Tibial nerve (tissue), 4 donors: Measurements from ENCODE around the gene NPLOC4. TPM values are rescaled to one million over a fixed set of nuclear protein-coding genes. Genes with fewer than 3 reads are reported as not detected.

Experiments used
- DNase-seq, 2 donors: peaks; one replicate each; pipeline ENCODE4 v3.0.0-alpha.2; 2019; ENCODE audit warnings: low spot score in 2 of 2
- H3K27ac ChIP-seq, 4 donors: fragments of 200-600 bp; sonication (generic) in 3 of 4; one replicate each; pipeline ENCODE4 v1.5.1; 2017 to 2019; ENCODE audit warnings: mild to moderate bottlenecking in 1 of 4
- H3K27me3 ChIP-seq, 2 donors: fragments of 200-600 bp; sonication (generic) in 1 of 2; one replicate each; pipeline versions ENCODE4 v1.5.1 to v1.6.0; 2017 to 2019
- H3K36me3 ChIP-seq, 3 donors: fragments of 200-600 bp; sonication (generic); one replicate each; pipeline ENCODE4 v1.5.1; 2018 to 2019
- H3K4me1 ChIP-seq, 4 donors: fragments of 200-600 bp; sonication (generic) in 3 of 4; one replicate each; pipeline ENCODE4 v1.5.1; 2017 to 2019
- H3K4me3 ChIP-seq, 4 donors: fragments of 200-600 bp; sonication (generic) in 3 of 4; one replicate each; pipeline ENCODE4 v1.5.1; 2017 to 2019; ENCODE audit warnings: mild to moderate bottlenecking in 1 of 4, moderate library complexity in 1 of 4
- H3K9me3 ChIP-seq, 4 donors: fragments of 200-600 bp; sonication (generic) in 3 of 4; one replicate each; pipeline ENCODE4 v1.5.1; 2017 to 2019
- EP300 ChIP-seq, 2 donors: sonication (generic); formaldehyde crosslinking; IDR thresholded peaks; one replicate each; pipeline ENCODE4 v1.6.1; 2017; ENCODE audit warnings: antibody characterized with exemption in 2 of 2, mild to moderate bottlenecking in 1 of 2
- POLR2A ChIP-seq, 2 donors: fragments of 450-650 bp; IDR thresholded peaks; one replicate each; pipeline ENCODE4 v1.6.1; 2017; ENCODE audit warnings: antibody characterized with exemption in 2 of 2, mild to moderate bottlenecking in 2 of 2, moderate library complexity in 2 of 2
- whole genome bisulfite sequencing, 2 donors: methylation state at CpG; one replicate each; pipeline ENCODE4 v1.1.5; 2018; 5-methylcytosine and 5-hydroxymethylcytosine counted together
- total RNA-seq, 4 donors: library from RNA; depleted of rRNA; stranded (reverse); fragments of >200 nt; gene quantifications; one replicate each; pipeline ENCODE4 v1.1.0, GENCODE V29; 2016
- TF ChIP-seq, protein P1 (sequence below), 5 experiments: fragments of 200-600 bp in 3 of 5; fragments of 450-650 bp in 2 of 5; sonication (generic) in 3 of 5; IDR thresholded peaks; one replicate each; pipeline ENCODE4 v1.5.1; 2016 to 2019; ENCODE audit warnings: antibody characterized with exemption in 5 of 5, mild to moderate bottlenecking in 3 of 5, moderate library complexity in 2 of 5

NPLOC4 gene
- total RNA-seq, 4 donors from 2014 or later = 51.1 to 79.2 (median 62.1) TPM

DNA sequence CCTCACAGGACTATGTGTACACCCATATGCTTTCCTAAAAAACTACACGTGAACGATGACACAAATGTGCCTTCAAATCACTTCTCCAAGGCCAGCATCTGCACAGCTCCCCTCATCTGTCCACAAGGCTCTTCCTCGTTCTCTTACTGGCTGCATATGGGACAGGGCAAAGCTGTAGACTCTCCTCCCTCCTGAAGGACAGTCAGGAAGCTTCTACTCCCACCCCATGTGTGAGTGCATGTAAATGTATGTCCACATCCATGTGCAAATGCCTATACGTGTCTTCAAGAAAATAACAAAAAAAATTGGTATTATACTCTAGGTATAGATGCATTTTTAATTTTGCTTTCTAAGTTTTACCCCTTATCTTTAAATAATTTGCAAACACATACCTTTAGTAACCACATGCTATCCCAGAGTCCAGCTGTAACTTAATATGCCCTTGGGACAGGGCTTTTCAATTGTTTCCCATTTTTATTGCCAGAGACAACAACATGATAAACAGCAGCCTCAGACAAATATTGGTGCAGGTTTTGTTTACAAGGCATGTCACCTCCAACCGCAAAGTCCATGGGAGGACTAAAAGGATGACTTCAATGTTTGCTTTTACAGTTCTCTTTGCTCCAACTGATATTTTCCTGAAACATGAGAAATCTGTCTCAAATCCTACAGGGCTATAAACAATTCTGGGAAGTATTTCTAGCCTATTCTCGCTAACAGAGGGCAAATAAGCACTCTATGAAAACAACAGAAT, 53.1 kb downstream of the NPLOC4 start:
- no peaks in the 10 kb centered on the region for H3K4me1 ChIP-seq
- H3K9me3 ChIP-seq = no peaks in the 10 kb centered on the region
- no peak for DNase-seq
- peaks cover 4 to 93% (median 20%) of the 10 kb centered on the region in 3 donors for H3K36me3 ChIP-seq
- H3K4me3 ChIP-seq = no peak overlapping the region
- WGBS, 2 donors = 72 to 77% methylated on average over 6 of the region's 6 CpGs
- H3K27ac ChIP-seq = no peak overlapping the region
- no peak for TF ChIP-seq EP300 (IDR thresholded peaks at IDR 0.05)
- TF ChIP-seq, protein P1, sequence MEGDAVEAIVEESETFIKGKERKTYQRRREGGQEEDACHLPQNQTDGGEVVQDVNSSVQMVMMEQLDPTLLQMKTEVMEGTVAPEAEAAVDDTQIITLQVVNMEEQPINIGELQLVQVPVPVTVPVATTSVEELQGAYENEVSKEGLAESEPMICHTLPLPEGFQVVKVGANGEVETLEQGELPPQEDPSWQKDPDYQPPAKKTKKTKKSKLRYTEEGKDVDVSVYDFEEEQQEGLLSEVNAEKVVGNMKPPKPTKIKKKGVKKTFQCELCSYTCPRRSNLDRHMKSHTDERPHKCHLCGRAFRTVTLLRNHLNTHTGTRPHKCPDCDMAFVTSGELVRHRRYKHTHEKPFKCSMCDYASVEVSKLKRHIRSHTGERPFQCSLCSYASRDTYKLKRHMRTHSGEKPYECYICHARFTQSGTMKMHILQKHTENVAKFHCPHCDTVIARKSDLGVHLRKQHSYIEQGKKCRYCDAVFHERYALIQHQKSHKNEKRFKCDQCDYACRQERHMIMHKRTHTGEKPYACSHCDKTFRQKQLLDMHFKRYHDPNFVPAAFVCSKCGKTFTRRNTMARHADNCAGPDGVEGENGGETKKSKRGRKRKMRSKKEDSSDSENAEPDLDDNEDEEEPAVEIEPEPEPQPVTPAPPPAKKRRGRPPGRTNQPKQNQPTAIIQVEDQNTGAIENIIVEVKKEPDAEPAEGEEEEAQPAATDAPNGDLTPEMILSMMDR (IDR thresholded peaks at IDR 0.05) = no peak
- no peak for TF ChIP-seq POLR2A (IDR thresholded peaks at IDR 0.05)
- H3K27me3 ChIP-seq = no peaks in the 10 kb centered on the region

DNA sequence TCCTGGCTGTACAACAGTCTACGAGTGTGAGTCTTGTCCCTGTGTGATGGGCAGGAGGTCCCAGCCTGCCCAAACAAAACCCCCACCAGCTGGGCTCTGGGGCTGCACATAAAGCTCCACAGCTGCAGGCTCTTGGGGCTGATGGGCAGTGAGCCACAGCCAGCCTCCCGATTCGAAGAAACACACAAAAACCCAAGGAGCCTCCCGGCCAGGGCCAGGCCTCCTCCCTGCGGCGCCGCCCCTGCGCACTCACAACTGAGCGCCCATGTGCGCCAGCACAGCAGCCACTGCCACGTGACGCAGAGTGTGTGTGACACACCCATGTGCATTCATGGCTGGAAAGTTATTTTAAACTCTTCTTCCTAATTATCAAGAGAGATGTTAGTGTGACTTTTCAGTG, 54.2 kb downstream of the NPLOC4 start:
- 78 to 84% methylated on average over 12 of the region's 12 CpGs for WGBS, 2 donors
- Histone ChIP-seq H3K4me3 (no peak overlapping the region), H3K27me3 (no peaks in the 10 kb centered on the region), H3K27ac (no peak overlapping the region), H3K9me3 (no peaks in the 10 kb centered on the region), H3K4me1 (peaks cover 0 to 5% (median under 1%) of the 10 kb centered on the region in 4 donors), H3K36me3 (peaks cover 4 to 88% (median 18%) of the 10 kb centered on the region in 3 donors)
- TF ChIP-seq POLR2A (IDR thresholded peaks at IDR 0.05) (no peak), EP300 (IDR thresholded peaks at IDR 0.05) (no peak)
- TF ChIP-seq, protein P1 (IDR thresholded peaks at IDR 0.05) = no peak
- DNase-seq = no peak

DNA sequence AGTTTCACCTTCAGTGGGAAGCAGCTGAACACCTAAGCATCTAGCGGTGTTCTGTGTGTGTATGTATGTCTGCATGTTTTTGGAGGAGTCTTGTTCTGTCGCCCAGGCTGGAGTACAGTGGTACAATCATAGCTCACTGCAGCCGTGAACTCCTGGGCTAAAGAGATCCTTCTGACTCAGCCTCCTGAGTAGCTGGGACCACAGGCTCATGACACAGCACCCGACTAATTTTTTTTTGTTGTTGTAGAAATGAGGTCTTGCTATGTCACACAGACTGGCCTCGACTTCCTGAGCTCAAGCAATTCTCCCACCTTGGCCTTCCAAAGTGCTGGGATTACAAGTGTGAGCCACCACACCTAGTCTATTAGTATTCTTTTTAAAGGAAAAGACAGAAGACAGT, 54.6 kb downstream of the NPLOC4 start:
- Histone ChIP-seq H3K9me3 (no peaks in the 10 kb centered on the region), H3K4me3 (no peak overlapping the region), H3K36me3 (peaks cover 4 to 85% (median 18%) of the 10 kb centered on the region in 3 donors), H3K27me3 (no peaks in the 10 kb centered on the region), H3K27ac (no peak overlapping the region), H3K4me1 (peaks cover 0 to 9% (median 3%) of the 10 kb centered on the region in 4 donors)
- no peak for DNase-seq
- 83 to 92% methylated on average over 5 of the region's 5 CpGs for WGBS, 2 donors
- TF ChIP-seq EP300 (IDR thresholded peaks at IDR 0.05) (no peak), POLR2A (IDR thresholded peaks at IDR 0.05) (no peak)
- TF ChIP-seq, protein P1 (IDR thresholded peaks at IDR 0.05) = no peak

DNA sequence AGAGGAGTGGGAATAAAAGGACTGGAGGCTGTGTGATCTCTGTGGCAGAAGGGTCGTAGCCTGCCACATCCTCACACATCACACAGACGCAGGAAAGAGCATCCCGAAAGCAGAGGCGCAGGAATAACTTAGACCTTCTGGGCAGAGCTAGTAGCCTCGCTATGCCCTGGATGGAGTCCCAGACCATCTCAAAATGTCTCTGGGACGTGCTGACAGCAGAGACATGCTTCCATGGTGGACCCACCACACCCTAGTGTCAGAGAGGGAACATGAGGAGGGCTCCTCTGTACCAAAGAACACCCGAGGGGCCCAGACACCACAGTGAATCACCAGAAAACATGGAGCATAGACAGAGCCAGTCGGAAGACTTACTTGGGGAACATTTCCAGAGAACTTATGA, 55.2 kb downstream of the NPLOC4 start:
- peaks cover 0 to 15% (median 6%) of the 10 kb centered on the region in 4 donors for H3K4me1 ChIP-seq
- no peak for TF ChIP-seq EP300 (IDR thresholded peaks at IDR 0.05)
- no peak for TF ChIP-seq POLR2A (IDR thresholded peaks at IDR 0.05)
- TF ChIP-seq, protein P1 (IDR thresholded peaks at IDR 0.05) = no peak
- no peak for DNase-seq
- no peaks in the 10 kb centered on the region for H3K27me3 ChIP-seq
- peaks cover 4 to 79% (median 18%) of the 10 kb centered on the region in 3 donors for H3K36me3 ChIP-seq
- no peaks in the 10 kb centered on the region for H3K9me3 ChIP-seq
- H3K27ac ChIP-seq = no peak overlapping the region
- 85 to 92% methylated on average over 8 of the region's 8 CpGs for WGBS, 2 donors
- H3K4me3 ChIP-seq = no peak overlapping the region

DNA sequence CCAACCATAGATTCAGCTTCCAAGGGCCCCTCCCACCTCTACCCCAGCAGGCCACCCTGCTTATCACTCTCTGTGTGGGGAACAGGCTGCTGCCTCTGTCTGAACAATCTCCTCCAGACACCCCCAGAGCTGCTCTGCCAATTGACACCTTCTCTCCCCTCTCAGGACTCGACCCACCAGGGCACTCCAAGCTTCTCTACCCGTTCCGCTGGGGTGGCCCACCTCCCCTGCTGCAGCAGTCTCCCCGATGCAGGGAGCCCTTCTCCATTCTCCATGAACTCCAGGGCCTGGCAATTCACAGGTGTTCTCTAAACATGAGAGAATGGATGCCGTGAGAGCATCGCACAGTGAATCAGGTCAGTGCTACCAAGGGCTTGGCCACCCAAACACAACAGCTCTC, 56.4 kb downstream of the NPLOC4 start:
- Histone ChIP-seq H3K4me3 (no peak overlapping the region), H3K27ac (no peak overlapping the region), H3K9me3 (no peaks in the 10 kb centered on the region), H3K4me1 (peaks cover 0 to 23% (median 7%) of the 10 kb centered on the region in 4 donors), H3K27me3 (no peaks in the 10 kb centered on the region), H3K36me3 (peaks cover 4 to 73% (median 18%) of the 10 kb centered on the region in 3 donors)
- no peak for DNase-seq
- TF ChIP-seq EP300 (IDR thresholded peaks at IDR 0.05) (no peak), POLR2A (IDR thresholded peaks at IDR 0.05) (no peak)
- TF ChIP-seq, protein P1 (IDR thresholded peaks at IDR 0.05) = no peak
- 92 to 95% methylated on average over 6 of the region's 6 CpGs for WGBS, 2 donors
